NCI-H446 (cell line): ENCODE measurements around the gene HPN.
"Not testable (repeated sequence)": the region's sequence is repeated elsewhere in the genome, so short reads cannot be mapped to it uniquely, and the experiment has no call there.

Source experiments
- DNase-seq, 2 experiments: peaks; one replicate each; lab custom pipeline; 2025; lab: John Stamatoyannopoulos, UW

HPN gene

DNA sequence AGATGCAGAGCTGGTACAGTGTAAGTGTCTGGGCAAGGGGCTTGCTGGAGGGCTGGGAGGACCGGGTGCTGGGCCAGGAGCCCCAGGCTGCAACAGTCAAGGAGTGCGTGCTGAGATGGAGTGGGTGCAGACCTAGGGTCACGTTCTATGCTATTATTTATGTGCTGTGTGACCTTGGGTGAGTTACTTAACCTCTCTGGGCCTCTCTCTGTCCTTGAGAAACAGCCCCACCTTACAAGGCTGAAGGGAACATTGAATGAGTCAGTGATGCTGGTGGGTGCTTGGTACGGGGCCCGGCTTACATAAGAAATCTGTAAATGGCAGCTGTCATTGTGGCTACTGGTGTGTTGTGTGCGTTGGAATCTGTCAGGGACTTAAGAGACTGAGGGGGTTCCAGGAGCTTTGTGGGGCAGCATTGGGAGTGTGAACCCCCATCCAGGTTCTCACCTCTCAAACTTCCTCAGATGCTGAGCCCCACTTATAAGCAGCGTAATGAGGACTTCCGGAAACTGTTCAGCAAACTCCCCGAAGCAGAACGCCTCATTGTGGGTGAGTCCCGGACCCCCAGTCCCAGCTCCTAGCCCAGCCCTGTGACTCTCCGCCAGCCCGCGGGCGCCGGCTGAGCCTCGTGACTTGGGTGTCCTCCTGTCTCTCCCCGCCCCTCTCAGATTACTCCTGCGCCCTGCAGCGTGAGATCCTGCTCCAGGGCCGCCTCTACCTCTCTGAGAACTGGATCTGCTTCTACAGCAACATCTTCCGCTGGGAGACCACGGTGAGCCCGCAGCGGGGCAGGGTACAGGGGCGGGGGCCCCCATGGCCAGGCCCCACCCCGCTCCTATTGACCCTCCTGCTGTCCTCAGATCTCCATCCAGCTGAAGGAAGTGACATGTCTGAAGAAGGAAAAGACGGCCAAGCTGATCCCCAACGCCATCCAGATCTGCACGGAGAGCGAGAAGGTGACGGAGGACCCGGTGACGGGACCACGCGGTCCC is 31.8 kb upstream of the HPN start:
- DNase-seq, result no peak

DNA sequence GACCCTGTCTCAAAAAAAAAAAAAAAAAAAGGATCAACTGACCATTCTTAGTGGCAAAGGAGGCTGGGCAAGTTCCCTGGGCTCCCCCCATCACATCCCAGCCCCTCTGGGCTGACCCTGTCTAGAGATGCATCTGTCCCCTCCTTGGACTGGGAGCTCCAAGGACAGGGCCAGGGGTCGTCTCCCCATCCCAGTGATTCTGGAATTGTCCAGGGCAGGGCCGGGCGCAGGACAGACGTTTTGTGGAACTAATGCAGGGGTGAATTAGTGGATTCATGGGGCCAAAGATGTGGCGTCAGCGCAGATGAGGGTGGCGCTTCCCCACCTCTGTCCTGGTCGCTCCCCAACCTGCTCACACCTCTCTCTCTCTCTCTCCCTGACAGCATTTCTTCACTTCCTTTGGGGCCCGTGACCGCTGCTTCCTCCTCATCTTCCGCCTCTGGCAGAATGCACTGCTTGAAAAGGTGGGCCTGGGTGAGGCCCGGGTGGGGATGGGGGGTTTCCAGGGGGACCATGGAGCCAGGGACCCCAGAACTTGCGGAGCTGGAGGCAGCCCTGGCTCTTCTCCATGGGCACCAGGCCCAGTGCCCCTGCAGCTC is 30.3 kb upstream of the HPN start:
- DNase-seq, result no peak

DNA sequence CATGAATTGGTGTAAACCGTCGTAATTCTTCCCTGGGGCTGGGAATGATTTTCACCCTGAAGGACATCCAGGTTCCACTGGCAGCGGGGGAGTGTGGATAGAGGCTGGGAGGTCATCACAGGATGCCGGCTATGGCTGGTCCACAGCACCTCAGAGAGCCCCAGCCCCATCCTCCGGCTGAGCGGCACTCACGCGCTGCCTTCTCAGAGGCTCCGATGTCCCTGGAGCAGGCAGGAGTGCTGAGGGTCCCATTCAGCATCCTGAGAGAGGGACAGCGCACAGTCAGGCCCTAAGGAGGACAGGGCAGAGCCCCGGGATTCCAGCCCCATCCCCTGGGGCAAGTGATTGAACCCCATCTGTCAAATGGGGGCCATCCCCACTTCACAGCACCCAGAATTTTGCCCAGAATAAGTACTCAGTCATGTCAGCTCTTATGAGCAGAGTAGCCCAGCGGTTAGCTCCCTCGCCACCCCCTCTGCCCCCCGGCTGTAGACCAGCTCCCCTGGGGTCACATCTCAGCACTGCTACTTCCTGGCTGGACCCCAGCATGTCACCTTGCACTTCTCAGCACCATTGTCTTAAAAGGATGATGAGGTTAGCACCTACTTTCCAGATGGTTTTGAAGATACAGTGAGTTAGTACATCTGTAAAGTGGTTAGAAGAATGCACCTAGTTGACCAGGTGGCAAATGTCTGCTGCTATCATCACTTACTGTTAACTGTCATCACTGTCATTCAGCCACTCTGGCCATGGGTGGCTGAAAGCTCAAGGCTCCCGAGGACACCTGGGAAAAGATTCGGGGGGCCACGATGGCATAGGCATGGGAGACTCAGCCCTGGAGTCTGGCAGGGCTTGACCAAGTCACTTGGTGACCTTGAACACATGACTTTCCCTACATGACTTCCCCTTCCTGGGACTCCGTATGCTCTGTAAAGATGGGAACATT is 29.5 kb upstream of the HPN start:
- no peak for DNase-seq

DNA sequence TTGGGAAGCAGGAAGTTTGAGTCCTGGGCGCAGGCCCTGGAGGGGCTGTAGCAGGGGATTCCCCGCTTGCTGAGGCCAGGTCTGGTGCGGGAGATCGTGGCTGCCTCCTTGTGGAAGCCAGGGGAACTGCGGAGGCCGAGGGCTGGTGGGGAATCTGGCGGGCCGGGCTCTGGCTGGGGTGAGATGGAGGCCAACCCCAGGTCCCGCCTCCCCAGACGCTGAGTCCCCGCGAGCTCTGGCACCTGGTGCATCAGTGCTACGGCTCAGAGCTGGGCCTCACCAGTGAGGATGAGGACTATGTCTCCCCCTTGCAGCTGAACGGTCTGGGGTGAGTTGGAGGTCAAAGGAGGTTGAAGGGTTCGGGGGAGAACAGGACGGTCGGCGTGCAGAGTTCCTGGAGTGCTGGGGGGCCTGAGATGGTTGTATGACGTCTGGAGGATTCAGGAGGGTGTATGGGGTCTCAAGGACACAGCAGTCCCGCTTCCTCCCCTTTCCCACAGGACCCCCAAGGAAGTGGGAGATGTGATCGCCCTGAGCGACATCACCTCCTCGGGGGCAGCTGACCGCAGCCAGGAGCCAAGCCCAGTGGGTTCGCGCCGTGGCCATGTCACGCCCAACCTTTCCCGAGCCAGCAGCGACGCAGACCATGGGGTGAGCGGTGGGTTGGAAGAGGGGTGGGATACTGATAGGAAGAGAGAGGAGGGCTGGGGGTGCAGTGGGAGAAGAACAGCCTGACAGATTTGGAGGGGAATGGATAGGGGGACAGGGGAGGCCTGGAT is 28.3 kb upstream of the HPN start:
- DNase-seq, result peak in 1 of 2 experiments; percentile 45

DNA sequence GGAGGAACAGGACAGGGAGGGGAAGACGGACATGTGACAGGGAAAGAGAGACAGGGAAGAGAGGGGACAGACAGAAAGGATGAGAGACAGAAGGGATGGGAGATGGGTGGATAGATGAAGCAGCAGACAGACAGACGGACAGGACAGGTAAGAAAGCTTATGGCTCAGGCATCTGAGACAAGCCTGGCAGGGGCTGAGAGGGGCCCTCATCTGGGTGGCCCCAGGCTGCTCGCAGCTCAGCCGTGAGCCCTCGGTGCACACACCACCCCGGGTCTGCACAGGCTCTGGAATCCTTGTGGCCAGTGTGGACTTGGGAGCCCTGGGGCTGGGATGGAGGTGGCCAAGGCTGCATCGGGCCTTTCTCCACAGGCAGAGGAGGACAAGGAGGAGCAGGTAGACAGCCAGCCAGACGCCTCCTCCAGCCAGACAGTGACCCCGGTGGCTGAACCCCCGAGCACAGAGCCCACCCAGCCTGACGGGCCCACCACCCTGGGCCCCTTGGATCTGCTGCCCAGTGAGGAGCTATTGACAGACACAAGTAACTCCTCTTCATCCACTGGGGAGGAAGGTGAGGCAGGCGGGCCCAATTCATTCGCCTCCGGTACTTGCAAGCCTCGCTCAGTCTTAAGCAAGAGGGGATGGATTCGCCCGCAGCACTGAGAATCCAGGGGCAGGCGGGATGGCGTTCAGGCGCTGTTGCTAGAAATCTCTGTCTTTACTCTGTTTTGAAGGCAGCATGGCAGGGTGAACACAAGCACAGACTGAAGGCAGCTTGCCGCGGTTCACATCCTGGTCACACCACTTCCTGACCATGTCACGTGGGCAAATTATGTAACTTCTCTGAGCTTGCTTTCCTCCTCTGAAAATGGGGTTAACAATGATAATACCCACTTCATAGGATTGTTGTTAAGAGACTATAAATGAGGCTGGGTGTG is 27.4 kb upstream of the HPN start:
- DNase-seq, result no peak

DNA sequence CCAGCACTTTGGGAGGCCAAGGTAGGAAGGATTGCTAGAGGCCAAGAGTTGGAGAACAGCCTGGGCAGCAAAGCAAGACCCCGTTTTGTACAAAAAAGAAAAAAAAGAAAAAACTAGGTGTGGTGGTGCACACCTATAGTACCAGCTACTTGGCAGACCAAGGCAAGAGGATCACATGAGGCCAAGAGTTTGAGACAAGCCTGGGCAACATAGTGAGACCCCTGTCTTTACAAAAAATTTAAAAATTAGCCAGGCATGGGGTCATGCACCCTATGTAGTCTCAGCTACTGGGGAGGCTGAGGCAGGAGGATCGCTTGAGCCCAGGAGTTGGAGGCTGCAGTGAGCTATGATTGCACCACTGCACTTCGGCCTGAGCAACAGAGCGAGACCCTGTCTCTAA is 26.7 kb upstream of the HPN start:
- not testable (repeated sequence) for DNase-seq

DNA sequence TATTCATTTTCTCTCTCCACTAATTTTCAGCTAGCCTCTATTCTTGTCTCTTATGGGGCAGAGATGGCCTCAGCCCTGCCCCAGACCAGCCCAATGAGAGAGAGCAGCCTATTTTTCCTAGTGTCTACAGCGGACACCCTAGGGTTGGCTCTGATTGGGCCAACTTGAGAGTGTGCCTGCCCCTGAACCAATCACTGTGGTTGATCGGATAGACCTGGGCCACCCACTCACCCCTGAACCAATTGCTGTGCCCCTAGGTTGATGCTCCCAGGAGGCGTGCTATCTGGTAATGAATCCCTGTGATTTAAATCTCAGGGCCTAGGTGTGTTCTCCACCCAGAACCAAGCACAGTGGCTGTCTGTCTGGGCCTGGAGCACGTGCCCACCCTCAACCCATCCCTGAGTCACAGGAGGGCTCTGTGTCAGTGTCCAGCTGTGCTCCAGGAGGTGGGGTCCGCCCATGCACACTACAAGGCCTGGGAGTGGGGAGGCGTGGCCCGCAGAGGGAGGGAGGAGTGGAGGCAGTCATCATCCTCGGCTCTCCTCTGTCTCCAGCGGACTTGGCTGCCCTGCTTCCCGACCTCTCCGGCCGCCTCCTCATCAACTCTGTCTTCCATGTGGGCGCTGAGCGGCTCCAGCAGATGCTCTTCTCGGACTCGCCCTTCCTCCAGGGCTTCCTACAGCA is 26.1 kb upstream of the HPN start:
- DNase-seq, result no peak

DNA sequence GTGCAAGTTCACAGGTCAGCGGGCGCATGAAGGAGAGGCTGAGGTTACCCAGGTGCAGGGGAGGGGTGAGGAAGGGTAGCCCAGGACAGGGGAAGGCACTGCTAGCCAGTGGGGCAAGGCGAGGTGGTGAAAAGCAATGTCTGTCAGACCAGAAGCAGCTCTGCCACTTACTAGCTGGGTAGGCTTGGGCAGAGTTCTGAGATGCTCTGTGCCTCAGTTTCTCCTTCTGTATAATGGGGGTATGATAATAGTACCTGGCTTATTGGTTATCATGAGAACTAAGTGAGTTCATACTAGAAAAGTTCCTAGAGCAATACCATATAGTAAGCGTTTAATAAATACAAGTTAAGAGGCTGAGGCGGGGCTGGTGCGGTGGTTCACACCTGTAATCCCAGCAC is 25.6 kb upstream of the HPN start:
- no peak for DNase-seq

DNA sequence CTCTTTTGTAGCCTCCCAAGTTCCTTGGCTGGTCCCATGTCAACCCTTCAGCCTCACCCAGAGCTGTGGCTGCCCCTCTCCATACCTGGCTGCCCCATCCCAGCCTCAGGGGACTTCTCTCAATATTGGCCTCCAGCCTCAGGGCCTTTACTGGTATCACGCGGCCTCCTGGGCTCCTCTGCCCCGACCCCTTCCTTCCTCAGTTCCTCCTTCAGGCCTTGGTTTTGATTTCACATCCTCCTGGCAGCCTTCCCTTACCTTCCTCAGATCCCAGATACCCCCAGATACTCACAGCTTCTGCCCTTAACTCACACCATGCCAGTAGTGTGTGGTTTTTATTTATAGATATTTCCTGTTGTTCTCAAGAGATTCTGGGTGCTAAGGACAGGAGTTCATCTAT is 24.0 kb upstream of the HPN start:
- DNase-seq, result no peak

DNA sequence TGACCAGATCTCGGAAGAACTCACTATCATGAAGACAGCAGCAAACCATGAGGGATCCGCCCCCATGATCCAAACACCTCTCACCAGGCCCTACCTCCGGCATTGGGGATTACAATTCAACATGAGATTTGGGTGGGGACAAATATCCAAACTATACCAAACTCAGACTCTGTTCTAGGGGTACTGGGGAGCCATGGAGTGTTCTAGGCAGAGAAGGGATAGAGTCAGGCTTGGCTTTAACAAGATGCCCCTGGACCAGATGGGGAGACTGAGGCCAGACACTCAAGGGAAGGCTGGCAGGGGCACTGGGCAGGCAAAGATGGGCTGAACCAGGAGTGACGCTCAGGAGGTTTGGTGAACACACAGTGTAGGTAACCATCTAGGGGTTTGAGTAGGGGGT is 23.1 kb upstream of the HPN start:
- no peak for DNase-seq

DNA sequence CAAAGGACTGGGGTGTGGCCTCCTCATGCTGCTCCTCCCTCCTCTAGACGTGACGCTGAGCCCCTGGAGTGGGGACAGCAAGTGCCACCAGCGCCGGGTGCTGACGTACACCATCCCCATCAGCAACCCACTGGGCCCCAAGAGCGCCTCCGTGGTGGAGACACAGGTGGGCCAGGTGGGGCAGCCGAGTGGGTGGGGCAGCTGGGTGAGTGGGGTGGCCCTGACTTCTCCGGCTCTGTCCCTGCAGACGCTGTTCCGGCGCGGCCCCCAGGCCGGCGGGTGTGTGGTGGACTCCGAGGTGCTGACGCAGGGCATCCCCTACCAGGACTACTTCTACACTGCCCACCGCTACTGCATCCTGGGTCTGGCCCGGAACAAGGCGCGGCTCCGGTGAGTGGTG is 22.4 kb upstream of the HPN start:
- no peak for DNase-seq

DNA sequence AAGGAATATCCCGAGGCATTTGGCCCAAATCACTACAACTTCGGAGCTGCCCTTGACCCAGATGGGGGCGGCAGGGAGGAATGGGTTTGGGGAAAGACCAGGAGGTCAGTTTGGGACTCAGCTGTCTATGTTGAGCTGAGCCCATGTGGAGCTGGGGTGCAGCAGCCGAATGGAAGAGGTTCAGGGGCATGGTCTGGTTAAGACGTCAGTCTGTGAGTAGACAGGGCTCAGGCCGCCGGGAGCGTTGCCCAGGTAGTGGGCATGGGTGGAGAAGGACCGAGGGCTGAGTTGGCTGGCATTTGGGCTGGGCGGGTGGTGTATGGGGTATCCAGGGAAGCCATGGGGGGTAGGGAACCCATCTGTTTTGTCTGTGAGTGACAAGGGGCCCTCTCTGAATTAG is 20.5 kb upstream of the HPN start:
- DNase-seq, result no peak

DNA sequence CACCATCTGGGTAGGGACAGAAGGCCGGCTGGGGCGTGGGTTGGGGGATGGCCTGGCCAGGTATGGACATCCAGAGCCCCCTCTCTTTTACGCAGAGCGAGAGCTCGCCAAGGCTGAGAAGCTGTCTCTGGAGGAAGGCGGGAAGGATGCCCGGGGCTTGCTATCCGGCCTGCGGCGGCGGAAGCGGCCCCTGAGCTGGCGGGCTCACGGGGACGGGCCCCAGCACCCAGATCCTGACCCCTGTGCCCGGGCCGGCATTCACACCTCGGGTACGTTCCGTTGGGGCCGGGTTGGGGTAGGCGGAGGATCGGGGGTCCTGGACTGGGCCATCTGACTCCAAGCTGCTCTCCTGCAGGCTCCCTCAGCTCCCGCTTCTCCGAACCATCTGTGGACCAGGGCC is 19.9 kb upstream of the HPN start:
- no peak for DNase-seq

DNA sequence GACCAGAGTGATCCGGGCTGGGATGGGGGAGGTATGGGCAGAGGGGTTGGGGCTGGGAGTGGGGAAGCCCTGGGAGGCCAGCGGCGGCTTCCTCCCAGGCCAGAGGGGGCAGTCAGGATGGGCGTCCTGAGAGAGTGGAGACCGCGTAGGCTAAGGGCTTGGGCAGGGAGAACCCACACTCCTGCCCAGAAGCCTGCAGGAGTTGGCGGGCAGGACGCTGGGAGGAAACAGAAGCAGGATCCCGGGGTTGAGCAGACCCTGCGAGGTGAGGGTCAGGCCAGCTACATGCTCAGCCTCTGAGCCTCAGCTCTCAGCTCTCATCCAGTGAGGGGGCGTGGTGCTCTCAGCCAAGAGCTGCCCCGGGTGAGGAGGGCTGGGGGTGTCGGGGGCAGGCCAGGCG is 19.1 kb upstream of the HPN start:
- no peak for DNase-seq

DNA sequence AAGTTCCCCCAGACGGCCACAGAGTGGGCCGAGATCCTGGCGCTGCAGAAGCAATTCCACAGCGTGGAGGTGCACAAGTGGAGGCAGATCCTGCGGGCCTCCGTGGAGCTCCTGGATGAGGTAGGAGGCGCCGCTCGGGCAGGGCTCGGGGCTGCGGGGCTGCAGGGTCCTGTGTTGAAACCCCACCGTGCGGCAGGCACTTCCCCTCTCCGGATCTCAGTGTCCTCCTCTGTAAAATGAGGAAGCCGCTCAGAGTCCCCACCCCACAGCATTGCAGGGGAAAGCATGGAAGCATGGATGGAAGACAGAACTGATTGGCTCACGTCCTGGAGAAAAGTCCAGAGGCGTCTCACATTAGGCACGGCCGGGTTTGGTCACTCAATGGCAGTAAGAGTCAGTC is 18.1 kb upstream of the HPN start:
- DNase-seq, result no peak

DNA sequence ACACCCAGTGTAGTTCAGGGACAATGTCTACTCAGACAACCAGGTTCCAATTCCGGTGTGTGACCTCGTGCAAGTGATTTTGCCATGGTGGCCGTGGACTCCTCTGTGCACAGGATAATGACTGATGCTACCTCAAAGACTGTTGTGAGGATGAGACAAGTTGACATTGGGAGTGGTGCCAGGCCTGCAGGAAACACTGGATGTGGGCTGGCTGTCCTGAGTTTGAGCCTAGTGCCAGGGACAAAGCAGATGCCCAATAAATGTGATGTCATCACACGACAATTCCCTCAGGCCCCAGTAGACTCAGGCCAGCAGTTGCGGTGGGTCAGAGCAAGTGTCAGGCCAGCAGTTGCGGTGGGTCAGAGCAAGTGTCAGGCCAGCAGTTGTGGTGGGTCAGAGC is 17.4 kb upstream of the HPN start:
- DNase-seq, result no peak

DNA sequence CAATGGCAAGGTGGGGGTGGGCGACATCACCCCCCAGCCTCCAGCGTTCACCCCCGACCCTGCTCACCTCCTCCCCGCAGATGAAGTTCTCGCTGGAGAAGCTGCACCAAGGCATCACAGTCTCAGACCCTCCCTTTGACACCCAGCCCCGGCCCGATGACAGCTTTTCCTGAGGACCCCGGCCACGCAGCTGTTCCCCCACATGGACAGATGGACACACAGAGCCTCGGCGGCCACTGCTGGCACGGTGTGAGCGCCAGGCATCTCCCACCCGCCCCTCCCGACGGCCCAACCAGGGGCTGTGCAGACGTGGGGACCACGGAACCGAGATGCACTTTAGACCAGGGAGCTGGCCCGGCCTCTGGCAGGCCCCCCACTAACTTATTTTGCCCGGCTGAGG is 15.6 kb upstream of the HPN start:
- DNase-seq, result no peak

DNA sequence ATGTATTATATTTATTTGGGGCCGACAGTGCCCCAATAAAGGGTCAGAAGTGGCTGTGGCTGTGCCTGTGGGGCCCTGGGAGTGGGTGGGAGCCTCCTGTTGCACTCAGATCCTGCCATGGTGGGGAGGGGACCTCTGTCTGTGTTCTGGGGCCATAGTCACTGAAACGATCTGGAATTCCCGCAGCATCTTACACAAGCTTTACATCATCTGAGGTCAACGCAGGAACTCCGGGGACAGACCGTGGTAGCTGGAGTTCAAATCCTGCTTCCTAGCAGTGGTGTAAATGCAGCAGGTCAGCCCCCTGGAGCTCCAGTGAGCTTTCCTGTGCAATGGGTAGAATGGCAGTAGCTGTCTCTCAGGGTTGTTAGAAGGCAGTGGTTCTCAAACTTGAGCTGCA is 15.1 kb upstream of the HPN start:
- DNase-seq, result no peak

DNA sequence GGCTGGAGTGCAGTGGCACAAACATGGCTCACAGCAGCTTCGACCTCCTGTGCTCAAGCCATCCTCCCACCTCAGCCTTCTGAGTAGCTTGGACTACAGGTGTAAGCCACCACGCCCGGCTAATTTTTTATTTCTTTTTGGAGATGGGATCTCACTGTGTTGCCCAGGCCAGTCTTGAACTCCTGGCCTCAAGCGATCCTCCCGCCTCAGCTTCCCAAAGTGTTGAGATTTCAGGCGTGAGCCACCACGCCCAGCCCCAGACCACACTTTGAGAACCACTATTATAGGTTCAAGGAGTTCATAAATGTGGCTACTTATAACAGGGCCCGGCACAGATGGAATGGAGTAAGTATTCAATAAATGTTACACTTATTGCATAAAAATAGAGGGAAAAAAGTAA is 14.5 kb upstream of the HPN start:
- no peak for DNase-seq
